HEK293T (cell line): Measurements from ENCODE around the gene KCNQ5.

Experiments
- CTCF ChIA-PET: fragments of 350-600 bp; formaldehyde crosslinking; extraction: SDS; loops from one replicate; lab custom pipeline; 2021; ENCODE audit warnings: antibody characterized with exemption, inconsistent platforms; lab: Yijun Ruan, JAX
- POLR2A ChIA-PET: fragments of 350-600 bp; formaldehyde crosslinking; extraction: SDS; loops from one replicate; lab custom pipeline; 2020; ENCODE audit warnings: antibody characterized with exemption, inconsistent platforms; lab: Yijun Ruan, JAX
- DNase-seq: peaks from one replicate; pipeline ENCODE4 v3.0.0; 2012; ENCODE audit warnings: mixed read lengths; ENCODE audit errors: extremely low spot score
- ARNT ChIP-seq: fragments of 450-650 bp; IDR thresholded peaks from 2 replicates; pipeline ENCODE4 v1.6.1; 2017; ENCODE audit warnings: mild to moderate bottlenecking
- BHLHE40 ChIP-seq: fragments of 450-650 bp; IDR thresholded peaks from 2 replicates; pipeline ENCODE4 v1.6.1; 2016; ENCODE audit warnings: mild to moderate bottlenecking, moderate library complexity, borderline replicate concordance
- CTBP1 ChIP-seq: fragments of 450-650 bp; IDR thresholded peaks from 2 replicates; pipeline ENCODE4 v1.6.1; 2016; ENCODE audit warnings: borderline replicate concordance
- ELF4 ChIP-seq: fragments of 450-650 bp; IDR thresholded peaks from 2 replicates; pipeline ENCODE4 v1.6.1; 2017; ENCODE audit warnings: antibody characterized with exemption
- FOXA1 ChIP-seq: fragments of 450-650 bp; IDR thresholded peaks from 2 replicates; pipeline ENCODE4 v1.6.1; 2016; ENCODE audit warnings: mild to moderate bottlenecking
- FOXK2 ChIP-seq: fragments of 450-650 bp; IDR thresholded peaks from 2 replicates; pipeline ENCODE4 v1.6.1; 2016; ENCODE audit warnings: mild to moderate bottlenecking
- FOXM1 ChIP-seq: fragments of 450-650 bp; IDR thresholded peaks from 2 replicates; pipeline ENCODE4 v1.6.1; 2017; ENCODE audit warnings: mild to moderate bottlenecking, borderline replicate concordance
- HDGF ChIP-seq: fragments of 450-650 bp; IDR thresholded peaks from 2 replicates; pipeline ENCODE4 v1.6.1; 2017; ENCODE audit warnings: antibody characterized with exemption, borderline replicate concordance
- L3MBTL2 ChIP-seq: fragments of 450-650 bp; conservative IDR thresholded peaks from 2 replicates; pipeline ENCODE4 v1.6.1; 2016; ENCODE audit warnings: mild to moderate bottlenecking
- LEF1 ChIP-seq: fragments of 450-650 bp; IDR thresholded peaks from 2 replicates; pipeline ENCODE4 v1.6.1; 2017; ENCODE audit warnings: mild to moderate bottlenecking, borderline replicate concordance
- NFRKB ChIP-seq: fragments of 450-650 bp; IDR thresholded peaks from 2 replicates; pipeline ENCODE4 v1.6.1; 2016; ENCODE audit warnings: mild to moderate bottlenecking, moderate library complexity
- PKNOX1 ChIP-seq: fragments of 450-650 bp; IDR thresholded peaks from 2 replicates; pipeline ENCODE4 v1.6.1; 2016
- SP1 ChIP-seq: fragments of 450-650 bp; IDR thresholded peaks from 2 replicates; pipeline ENCODE4 v1.6.1; 2017
- SUZ12 ChIP-seq: fragments of 450-650 bp; IDR thresholded peaks from 2 replicates; pipeline ENCODE4 v1.6.1; 2016; ENCODE audit warnings: mild to moderate bottlenecking
- TARDBP ChIP-seq: fragments of 450-650 bp; IDR thresholded peaks from 2 replicates; pipeline ENCODE4 v1.6.1; 2016
- ZNF384 ChIP-seq: fragments of 450-650 bp; IDR thresholded peaks from 2 replicates; pipeline ENCODE4 v1.6.1; 2016

KCNQ5 gene

DNA sequence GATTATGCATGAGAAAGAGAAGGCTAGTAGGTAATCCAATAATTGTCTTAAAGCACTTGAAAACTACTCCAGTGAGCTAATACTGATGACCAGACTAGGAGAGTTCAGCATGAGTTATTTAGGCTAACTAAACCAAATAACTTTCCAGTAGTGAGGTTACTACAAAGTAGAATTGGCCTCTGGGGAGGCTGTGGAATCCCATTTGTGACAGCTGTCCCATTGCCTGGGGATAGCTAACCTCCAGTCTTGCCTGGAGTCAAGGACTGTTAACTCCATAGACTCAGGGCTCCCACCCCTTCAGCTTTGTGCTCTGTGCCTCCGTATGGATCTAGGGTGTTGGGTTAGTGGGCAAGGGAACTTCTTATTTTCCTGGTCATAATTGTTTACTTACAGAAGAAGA is 51.0 kb downstream of the KCNQ5 start:
- TF ChIP-seq FOXK2 (no peak), L3MBTL2 (no peak), BHLHE40 (no peak), ELF4 (no peak), HDGF (no peak), NFRKB (no peak), FOXM1 (no peak), ARNT (no peak)
- ChIA-PET CTCF (no interaction called here), POLR2A (no interaction called here)
- DNase-seq = no peak

DNA sequence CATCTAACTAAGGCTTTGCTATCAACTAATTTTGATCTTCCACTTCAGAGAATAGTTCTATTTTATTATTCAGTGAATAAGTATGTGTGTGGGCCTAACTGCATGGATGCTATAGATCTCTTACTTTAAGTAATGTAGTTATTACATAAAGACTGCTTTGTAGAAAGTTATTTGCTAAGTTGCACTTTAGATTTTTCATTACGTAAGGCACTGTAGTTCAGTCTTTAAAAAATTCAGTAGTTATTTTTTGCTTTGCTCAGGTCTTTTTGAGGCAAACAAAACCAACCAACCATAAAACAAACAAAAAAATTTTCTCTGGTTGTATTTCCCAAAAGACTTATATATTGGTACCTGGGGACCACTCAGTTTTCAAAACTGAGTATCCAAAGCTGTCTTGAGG is 53.0 kb downstream of the KCNQ5 start:
- POLR2A ChIA-PET = no interaction called here
- CTCF ChIA-PET = no interaction called here
- no peak for DNase-seq
- no peak for TF ChIP-seq TARDBP
- no peak for TF ChIP-seq FOXA1
- TF ChIP-seq ARNT = no peak
- no peak for TF ChIP-seq ELF4
- TF ChIP-seq FOXK2 = no peak
- no peak for TF ChIP-seq LEF1
- no peak for TF ChIP-seq PKNOX1
- no peak for TF ChIP-seq NFRKB
- no peak for TF ChIP-seq HDGF
- no peak for TF ChIP-seq CTBP1
- no peak for TF ChIP-seq ZNF384
- no peak for TF ChIP-seq L3MBTL2
- no peak for TF ChIP-seq FOXM1
- TF ChIP-seq SP1 = no peak
- no peak for TF ChIP-seq BHLHE40

- ChIA-PET POLR2A (no interaction called here), CTCF (no interaction called here)
- no peak for DNase-seq
- no peak for TF ChIP-seq CTBP1
- no peak for TF ChIP-seq LEF1
Measured at GRCh38 chr6:72675396-72675795, 53.5 kb downstream of the KCNQ5 start.

- POLR2A ChIA-PET = no interaction called here
- TF ChIP-seq HDGF = no peak
- no peak for TF ChIP-seq BHLHE40
- TF ChIP-seq NFRKB = no peak
- no peak for TF ChIP-seq L3MBTL2
- no peak for TF ChIP-seq ZNF384
- no peak for TF ChIP-seq CTBP1
- no peak for TF ChIP-seq FOXA1
- TF ChIP-seq ARNT = no peak
- no peak for TF ChIP-seq FOXM1
- TF ChIP-seq FOXK2 = no peak
- TF ChIP-seq TARDBP = no peak
- no peak for TF ChIP-seq LEF1
- no peak for TF ChIP-seq PKNOX1
- no peak for TF ChIP-seq SP1
- CTCF ChIA-PET = no interaction called here
- DNase-seq = no peak
Measured at GRCh38 chr6:72676995-72677394, 55.1 kb downstream of the KCNQ5 start.

DNA sequence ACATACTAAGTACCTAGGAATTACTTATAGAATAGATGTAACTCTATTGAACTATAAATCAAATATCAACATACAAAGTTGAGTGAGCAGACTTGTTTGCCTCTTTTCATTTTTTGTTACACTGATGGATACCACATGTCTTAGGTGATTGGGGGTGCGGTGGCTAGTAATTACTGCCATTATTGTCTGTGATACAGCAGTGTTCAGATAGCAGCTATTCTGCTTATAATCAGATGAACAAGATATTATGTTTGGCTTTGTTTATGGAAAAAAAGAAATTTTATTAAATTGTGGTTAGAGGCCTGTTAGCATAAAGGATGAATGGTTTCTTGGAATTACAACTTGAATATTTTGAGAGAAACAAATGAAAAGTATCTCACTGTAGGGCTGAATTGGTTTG is 55.9 kb downstream of the KCNQ5 start:
- no peak for DNase-seq
- POLR2A ChIA-PET = no interaction called here
- CTCF ChIA-PET = no interaction called here
- TF ChIP-seq ZNF384 = no peak
- no peak for TF ChIP-seq NFRKB
- TF ChIP-seq CTBP1 = no peak
- no peak for TF ChIP-seq ARNT
- TF ChIP-seq SUZ12 = no peak
- no peak for TF ChIP-seq TARDBP
- TF ChIP-seq FOXA1 = no peak
- no peak for TF ChIP-seq SP1
- TF ChIP-seq LEF1 = no peak

DNA sequence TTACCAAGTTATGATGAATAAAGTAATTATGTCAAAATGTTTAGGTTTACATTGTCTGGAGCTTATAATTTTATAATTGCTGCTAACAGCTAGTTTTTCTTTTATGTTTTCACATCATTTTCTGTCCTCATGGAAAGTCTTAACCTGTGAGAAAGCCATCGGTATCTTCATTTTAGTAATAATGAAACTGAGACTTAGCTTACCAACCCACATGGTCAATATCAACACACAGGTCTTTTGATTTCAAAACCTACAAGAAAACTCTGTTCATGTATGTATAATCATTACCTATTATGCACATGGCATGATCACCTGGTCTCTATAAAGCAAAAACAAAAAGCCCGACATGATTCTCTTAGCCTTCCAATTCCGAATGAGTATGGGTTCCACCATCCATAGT is 61.9 kb downstream of the KCNQ5 start:
- CTCF ChIA-PET = no interaction called here
- no peak for DNase-seq
- POLR2A ChIA-PET = interaction anchor here (0.6 kb wide), 1 partner anchor 60 kb away, joined by 3 read pairs; no protein-coding TSS in a partner anchor
- TF ChIP-seq FOXK2 = no peak
- no peak for TF ChIP-seq PKNOX1
- TF ChIP-seq ELF4 = no peak
- TF ChIP-seq CTBP1 = no peak
- no peak for TF ChIP-seq FOXA1
- TF ChIP-seq ARNT = no peak
- no peak for TF ChIP-seq ZNF384
- TF ChIP-seq HDGF = no peak
- TF ChIP-seq LEF1 = no peak
- TF ChIP-seq FOXM1 = no peak
- no peak for TF ChIP-seq L3MBTL2
- TF ChIP-seq NFRKB = no peak
